ENCODE results near the gene CDON.
"Not testable (repeated sequence)": the region's sequence is repeated elsewhere in the genome, so short reads cannot be mapped to it uniquely, and the experiment has no call there.

CDON gene

GRCh38 chr11:126029237-126029636 is 33.4 kb downstream of the CDON start:
- no peaks in the 10 kb centered on the region for H3K79me2 ChIP-seq (ENCODE audit: insufficient read depth, low read length)

GRCh38 chr11:126028534-126028933 is 34.1 kb downstream of the CDON start:
- not testable (repeated sequence) for H3K79me2 ChIP-seq (ENCODE audit: insufficient read depth, low read length); H2AFZ ChIP-seq (ENCODE audit: low read length); H3K9me2 ChIP-seq (replicated peaks; ENCODE audit: low read depth, low read length); H3K4me1 ChIP-seq (ENCODE audit: insufficient read depth, low read length, poor library complexity, severe bottlenecking); H3F3A ChIP-seq (ENCODE audit: low read depth); H3K4me3 ChIP-seq (ENCODE audit: low read length, poor library complexity, severe bottlenecking); H3K27me3 ChIP-seq (ENCODE audit: insufficient read depth, low read length, poor library complexity, severe bottlenecking); H3K36me3 ChIP-seq (ENCODE audit: insufficient read depth, low read length); H4K20me1 ChIP-seq (ENCODE audit: insufficient read depth, low read length, poor library complexity, severe bottlenecking); H3K9ac ChIP-seq (ENCODE audit: low read depth, low read length, poor library complexity, severe bottlenecking); H3K9me3 ChIP-seq (ENCODE audit: insufficient read depth, low read depth, low read length); H3K4me2 ChIP-seq (ENCODE audit: low read depth, low read length, poor library complexity, severe bottlenecking)

More at GRCh38 chr11:126029237-126029636, 33.4 kb downstream of the CDON start:
- no peak overlapping the region for H3K9ac ChIP-seq (ENCODE audit: low read depth, low read length, poor library complexity, severe bottlenecking)
- no peaks in the 10 kb centered on the region for H3F3A ChIP-seq (ENCODE audit: low read depth)
- no peaks in the 10 kb centered on the region for H3K9me2 ChIP-seq (replicated peaks; ENCODE audit: low read depth, low read length)
- H3K27me3 ChIP-seq (ENCODE audit: insufficient read depth, low read length, poor library complexity, severe bottlenecking): no peaks in the 10 kb centered on the region
- H3K4me1 ChIP-seq (ENCODE audit: insufficient read depth, low read length, poor library complexity, severe bottlenecking): peaks cover 3% of the 10 kb centered on the region
- no peaks in the 10 kb centered on the region for H4K20me1 ChIP-seq (ENCODE audit: insufficient read depth, low read length, poor library complexity, severe bottlenecking)
- TF ChIP-seq CTCF (conservative IDR thresholded peaks at IDR 0.05; ENCODE audit: low read length): no peak
- TF ChIP-seq EZH2phosphoT487 (IDR thresholded peaks at IDR 0.05; ENCODE audit: borderline replicate concordance): no peak
- no peak overlapping the region for H3K4me2 ChIP-seq (ENCODE audit: low read depth, low read length, poor library complexity, severe bottlenecking)
- no peaks in the 10 kb centered on the region for H3K9me3 ChIP-seq (ENCODE audit: insufficient read depth, low read depth, low read length)
- no peak overlapping the region for H2AFZ ChIP-seq (ENCODE audit: low read length)
- no peak overlapping the region for H3K4me3 ChIP-seq (ENCODE audit: low read length, poor library complexity, severe bottlenecking)
- no peaks in the 10 kb centered on the region for H3K36me3 ChIP-seq (ENCODE audit: insufficient read depth, low read length)

DNA sequence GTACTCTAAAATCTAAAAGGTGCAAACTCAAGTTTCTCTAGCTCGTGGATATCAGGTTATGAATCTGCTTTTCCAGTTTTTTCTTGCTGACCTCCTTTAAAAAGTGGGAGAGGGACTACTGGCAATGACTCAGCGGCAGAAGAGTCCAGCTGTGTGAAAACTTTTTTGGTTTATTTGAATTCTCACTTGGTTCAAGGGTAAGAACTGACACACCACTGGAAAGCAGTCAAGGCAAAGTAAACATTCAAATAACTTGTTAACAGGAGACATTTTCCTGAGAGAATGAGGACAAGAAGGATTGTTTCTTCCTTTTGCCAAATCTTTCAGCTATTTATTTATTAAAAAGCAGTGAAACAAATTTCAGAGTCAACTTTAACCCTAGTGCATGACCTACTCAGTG is 36.1 kb downstream of the CDON start:
- H3K4me2 ChIP-seq (ENCODE audit: low read depth, low read length, poor library complexity, severe bottlenecking): no peak overlapping the region
- no peaks in the 10 kb centered on the region for H3K36me3 ChIP-seq (ENCODE audit: insufficient read depth, low read length)
- H3K9ac ChIP-seq (ENCODE audit: low read depth, low read length, poor library complexity, severe bottlenecking): no peak overlapping the region
- H3K4me1 ChIP-seq (ENCODE audit: insufficient read depth, low read length, poor library complexity, severe bottlenecking): no peaks in the 10 kb centered on the region
- no peak overlapping the region for H3K4me3 ChIP-seq (ENCODE audit: low read length, poor library complexity, severe bottlenecking)
- no peaks in the 10 kb centered on the region for H3K9me3 ChIP-seq (ENCODE audit: insufficient read depth, low read depth, low read length)
- H3K79me2 ChIP-seq (ENCODE audit: insufficient read depth, low read length): no peaks in the 10 kb centered on the region
- no peaks in the 10 kb centered on the region for H3K9me2 ChIP-seq (replicated peaks; ENCODE audit: low read depth, low read length)
- no peaks in the 10 kb centered on the region for H3F3A ChIP-seq (ENCODE audit: low read depth)
- no peaks in the 10 kb centered on the region for H4K20me1 ChIP-seq (ENCODE audit: insufficient read depth, low read length, poor library complexity, severe bottlenecking)
- no peaks in the 10 kb centered on the region for H3K27me3 ChIP-seq (ENCODE audit: insufficient read depth, low read length, poor library complexity, severe bottlenecking)
- TF ChIP-seq CTCF (conservative IDR thresholded peaks at IDR 0.05; ENCODE audit: low read length) (no peak), EZH2phosphoT487 (IDR thresholded peaks at IDR 0.05; ENCODE audit: borderline replicate concordance) (no peak)
- no peak overlapping the region for H2AFZ ChIP-seq (ENCODE audit: low read length)

DNA sequence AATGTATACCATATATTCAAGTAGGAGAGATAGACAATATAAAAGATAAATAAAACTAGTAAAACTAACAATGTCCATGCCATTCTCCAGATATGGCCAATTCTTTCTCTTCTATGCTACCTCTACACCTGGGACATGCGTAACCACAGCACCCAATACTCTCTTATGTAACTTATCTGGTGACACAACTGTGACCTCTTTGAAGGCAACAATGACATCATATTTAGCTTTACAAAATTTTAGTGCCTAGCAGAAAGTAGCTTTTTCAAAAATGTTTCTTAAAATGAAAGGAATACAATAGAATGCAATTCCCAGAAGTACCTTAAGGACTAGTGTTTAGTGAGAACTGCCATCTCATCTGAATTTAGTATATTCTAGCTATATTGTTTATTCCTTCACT is 36.8 kb downstream of the CDON start:
- Histone ChIP-seq H3K9me3 (ENCODE audit: insufficient read depth, low read depth, low read length) (no peaks in the 10 kb centered on the region), H3K9ac (ENCODE audit: low read depth, low read length, poor library complexity, severe bottlenecking) (no peak overlapping the region), H3K79me2 (ENCODE audit: insufficient read depth, low read length) (no peaks in the 10 kb centered on the region), H3K9me2 (replicated peaks; ENCODE audit: low read depth, low read length) (no peaks in the 10 kb centered on the region), H3K4me2 (ENCODE audit: low read depth, low read length, poor library complexity, severe bottlenecking) (no peak overlapping the region), H3K27me3 (ENCODE audit: insufficient read depth, low read length, poor library complexity, severe bottlenecking) (no peaks in the 10 kb centered on the region), H3K4me1 (ENCODE audit: insufficient read depth, low read length, poor library complexity, severe bottlenecking) (no peaks in the 10 kb centered on the region), H2AFZ (ENCODE audit: low read length) (no peak overlapping the region), H3F3A (ENCODE audit: low read depth) (no peaks in the 10 kb centered on the region), H4K20me1 (ENCODE audit: insufficient read depth, low read length, poor library complexity, severe bottlenecking) (no peaks in the 10 kb centered on the region), H3K4me3 (ENCODE audit: low read length, poor library complexity, severe bottlenecking) (no peak overlapping the region), H3K36me3 (ENCODE audit: insufficient read depth, low read length) (no peaks in the 10 kb centered on the region)
- no peak for TF ChIP-seq CTCF (conservative IDR thresholded peaks at IDR 0.05; ENCODE audit: low read length)
- TF ChIP-seq EZH2phosphoT487 (IDR thresholded peaks at IDR 0.05; ENCODE audit: borderline replicate concordance): no peak
